Progenitor cell of endocrine pancreas (in vitro differentiated cells): ENCODE results near the gene ARHGDIG. TPM values are rescaled to one million over a fixed set of nuclear protein-coding genes. Genes with fewer than 3 reads are reported as not detected.
"Not testable (repeated sequence)": the region's sequence is repeated elsewhere in the genome, so short reads cannot be mapped to it uniquely, and the experiment has no call there.

Source experiments
- DNase-seq: peaks from one replicate; pipeline ENCODE4 v3.0.0; 2021; ENCODE audit warnings: low spot score; ENCODE audit not compliant: unreplicated experiment
- H3K27ac Mint-ChIP-seq: 2 replicates; pipeline ENCODE4 v1.8.0; 2021; ENCODE audit warnings: mild to moderate bottlenecking, moderate library complexity, mixed read lengths
- H3K27me3 Mint-ChIP-seq: 2 replicates; pipeline ENCODE4 v1.8.0; 2021; ENCODE audit warnings: mixed read lengths
- H3K36me3 Mint-ChIP-seq: 2 replicates; pipeline ENCODE4 v1.8.0; 2022; ENCODE audit warnings: mixed read lengths; ENCODE audit not compliant: insufficient read depth
- H3K4me1 Mint-ChIP-seq: 2 replicates; pipeline ENCODE4 v1.8.0; 2021; ENCODE audit warnings: low read depth, mixed read lengths
- H3K4me3 Mint-ChIP-seq: 2 replicates; pipeline ENCODE4 v1.8.0; 2021; ENCODE audit warnings: low read depth, mild to moderate bottlenecking, moderate library complexity, mixed read lengths
- H3K9me3 Mint-ChIP-seq: 2 replicates; pipeline ENCODE4 v1.8.0; 2021; ENCODE audit warnings: low read depth, mixed read lengths
- total RNA-seq: library from RNA; stranded (reverse); gene quantifications from 2 replicates; pipeline ENCODE4 v1.2.1, GENCODE V29; 2021
- TF ChIP-seq, protein P1 (sequence below): fragments of 200-600 bp; sonication (generic); IDR thresholded peaks from one replicate; pipeline ENCODE4 v1.5.0; 2021; ENCODE audit warnings: antibody characterized with exemption, mild to moderate bottlenecking; ENCODE audit not compliant: unreplicated experiment

Gene ARHGDIG
- total RNA-seq, 1 donor from 2014 or later = 6.5 TPM

DNA sequence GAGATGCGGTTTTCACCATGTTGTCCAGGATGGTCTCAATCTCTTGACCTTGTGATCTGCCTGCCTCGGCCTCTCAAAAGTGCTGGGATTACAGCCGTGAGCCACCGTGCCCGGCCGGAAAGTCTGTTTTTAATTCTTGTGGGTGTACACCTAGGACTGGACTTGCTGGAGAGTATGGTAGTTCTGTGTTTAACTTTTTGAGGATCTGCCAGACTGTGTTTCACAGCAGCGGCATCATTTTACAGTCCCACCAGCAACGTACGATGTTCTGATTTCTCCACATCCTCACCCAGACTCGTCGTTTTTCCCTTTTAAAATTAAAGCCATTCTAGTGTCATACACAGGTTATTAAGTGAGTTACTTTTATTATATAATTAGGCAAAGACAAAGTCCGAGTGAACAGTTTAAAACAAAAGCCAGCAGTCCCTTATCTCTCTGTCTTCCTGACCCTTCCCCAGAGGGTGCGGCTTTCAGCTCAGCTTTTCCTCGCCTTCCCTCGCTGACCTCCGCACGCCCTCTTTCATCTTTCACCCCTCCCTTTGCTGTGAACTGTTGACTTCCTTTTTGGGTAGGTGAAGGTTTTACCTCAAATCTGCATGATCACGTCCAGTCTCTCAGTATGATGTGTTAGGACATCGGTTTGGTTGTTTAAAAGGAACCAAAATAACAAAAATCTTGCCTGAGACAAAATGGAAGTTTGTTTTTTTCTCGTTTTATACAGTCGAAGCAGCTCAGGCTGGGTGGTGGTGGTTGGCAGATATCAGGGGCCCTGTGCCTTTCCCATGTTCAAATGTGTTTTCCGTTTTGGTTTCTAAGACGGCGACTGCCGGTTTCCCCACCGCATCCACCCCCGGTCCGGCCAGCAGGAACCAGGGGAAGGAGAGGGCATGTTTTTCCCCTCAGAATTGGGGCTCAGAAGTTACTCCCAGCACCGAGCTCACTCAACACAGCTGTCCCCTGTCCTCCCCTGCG, 27.7 kb upstream of the ARHGDIG start:
- peak overlapping the region; percentile 91 for H3K27ac Mint-ChIP-seq

DNA sequence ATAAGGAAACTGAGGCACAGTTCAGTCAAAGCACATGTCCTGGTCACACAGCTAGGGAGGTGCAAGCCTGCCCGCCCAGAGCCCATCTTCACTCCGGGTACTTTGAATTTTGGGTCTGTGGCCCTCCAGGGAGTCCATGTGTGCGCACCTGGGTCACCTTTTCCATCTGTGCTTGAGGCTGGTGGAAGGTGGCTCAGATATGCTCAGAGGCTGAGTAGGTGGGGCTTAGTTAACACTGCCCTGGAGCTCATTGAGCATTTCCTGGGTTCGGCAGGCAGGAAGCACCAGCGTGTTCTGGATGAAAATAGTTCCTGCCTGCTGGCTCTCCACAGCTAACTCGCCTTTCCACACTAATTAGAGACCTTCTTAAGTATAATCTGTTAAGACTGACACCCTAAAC, 26.6 kb upstream of the ARHGDIG start:
- Mint-ChIP-seq H3K27ac (no peak overlapping the region), H3K9me3 (no peaks in the 10 kb centered on the region), H3K4me1 (peaks cover 20% of the 10 kb centered on the region), H3K4me3 (no peak overlapping the region), H3K36me3 (peaks cover 27% of the 10 kb centered on the region), H3K27me3 (no peaks in the 10 kb centered on the region)
- TF ChIP-seq, protein P1, sequence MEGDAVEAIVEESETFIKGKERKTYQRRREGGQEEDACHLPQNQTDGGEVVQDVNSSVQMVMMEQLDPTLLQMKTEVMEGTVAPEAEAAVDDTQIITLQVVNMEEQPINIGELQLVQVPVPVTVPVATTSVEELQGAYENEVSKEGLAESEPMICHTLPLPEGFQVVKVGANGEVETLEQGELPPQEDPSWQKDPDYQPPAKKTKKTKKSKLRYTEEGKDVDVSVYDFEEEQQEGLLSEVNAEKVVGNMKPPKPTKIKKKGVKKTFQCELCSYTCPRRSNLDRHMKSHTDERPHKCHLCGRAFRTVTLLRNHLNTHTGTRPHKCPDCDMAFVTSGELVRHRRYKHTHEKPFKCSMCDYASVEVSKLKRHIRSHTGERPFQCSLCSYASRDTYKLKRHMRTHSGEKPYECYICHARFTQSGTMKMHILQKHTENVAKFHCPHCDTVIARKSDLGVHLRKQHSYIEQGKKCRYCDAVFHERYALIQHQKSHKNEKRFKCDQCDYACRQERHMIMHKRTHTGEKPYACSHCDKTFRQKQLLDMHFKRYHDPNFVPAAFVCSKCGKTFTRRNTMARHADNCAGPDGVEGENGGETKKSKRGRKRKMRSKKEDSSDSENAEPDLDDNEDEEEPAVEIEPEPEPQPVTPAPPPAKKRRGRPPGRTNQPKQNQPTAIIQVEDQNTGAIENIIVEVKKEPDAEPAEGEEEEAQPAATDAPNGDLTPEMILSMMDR = no peak
- no peak for DNase-seq

More for the DNA sequence above, 27.7 kb upstream of the ARHGDIG start:
- TF ChIP-seq, protein P1 = no peak
- peak overlapping the region; percentile 42 for H3K4me3 Mint-ChIP-seq
- peaks cover 27% of the 10 kb centered on the region for H3K36me3 Mint-ChIP-seq
- no peaks in the 10 kb centered on the region for H3K9me3 Mint-ChIP-seq
- peaks cover 18% of the 10 kb centered on the region for H3K4me1 Mint-ChIP-seq
- DNase-seq = no peak
- no peaks in the 10 kb centered on the region for H3K27me3 Mint-ChIP-seq

DNA sequence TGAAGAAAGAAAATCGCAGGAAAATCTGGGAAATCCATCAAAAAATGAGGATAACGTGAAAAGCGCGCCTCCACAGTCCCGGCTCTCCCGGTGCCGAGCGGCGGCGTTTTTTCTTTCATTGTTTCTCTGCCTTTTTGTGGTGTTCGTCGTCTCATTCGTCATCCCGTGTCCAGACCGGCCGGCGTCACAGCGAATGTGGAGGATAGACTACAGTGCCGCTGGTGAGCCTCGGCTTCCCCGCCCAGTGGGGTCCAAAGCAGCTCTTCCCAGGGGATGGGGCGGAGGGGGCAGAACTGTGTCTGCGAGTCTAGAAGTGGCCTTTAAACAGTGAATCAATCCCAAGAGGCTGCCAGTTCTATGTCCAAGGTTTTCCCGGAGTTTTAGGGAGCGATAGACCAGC, 25.9 kb upstream of the ARHGDIG start:
- DNase-seq = no peak
- Mint-ChIP-seq H3K27me3 (no peaks in the 10 kb centered on the region), H3K27ac (no peak overlapping the region), H3K4me3 (no peak overlapping the region), H3K9me3 (no peaks in the 10 kb centered on the region), H3K36me3 (peaks cover 32% of the 10 kb centered on the region), H3K4me1 (peaks cover 20% of the 10 kb centered on the region)
- TF ChIP-seq, protein P1 = no peak

DNA sequence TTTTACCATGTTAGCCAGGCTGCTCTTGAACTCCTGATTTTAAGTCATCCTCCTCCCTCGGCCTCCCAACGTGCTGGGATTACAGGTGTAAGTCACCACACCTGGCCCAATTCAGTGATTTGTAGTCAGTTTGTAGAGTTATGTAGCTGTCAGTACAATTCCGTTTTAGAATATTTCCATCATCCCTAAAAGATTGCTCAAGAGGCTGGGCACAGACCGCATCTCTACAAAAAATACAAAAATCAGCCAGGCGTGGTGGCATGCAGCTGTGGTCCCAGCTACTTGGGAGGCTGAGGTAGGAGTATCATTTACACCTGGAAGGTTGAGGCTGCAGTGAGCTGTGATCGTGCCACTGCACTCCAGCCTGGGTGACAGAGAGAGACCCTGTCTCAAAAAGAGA, 25.2 kb upstream of the ARHGDIG start:
- Mint-ChIP-seq H3K36me3 (peaks cover 31% of the 10 kb centered on the region), H3K9me3 (no peaks in the 10 kb centered on the region)

DNA sequence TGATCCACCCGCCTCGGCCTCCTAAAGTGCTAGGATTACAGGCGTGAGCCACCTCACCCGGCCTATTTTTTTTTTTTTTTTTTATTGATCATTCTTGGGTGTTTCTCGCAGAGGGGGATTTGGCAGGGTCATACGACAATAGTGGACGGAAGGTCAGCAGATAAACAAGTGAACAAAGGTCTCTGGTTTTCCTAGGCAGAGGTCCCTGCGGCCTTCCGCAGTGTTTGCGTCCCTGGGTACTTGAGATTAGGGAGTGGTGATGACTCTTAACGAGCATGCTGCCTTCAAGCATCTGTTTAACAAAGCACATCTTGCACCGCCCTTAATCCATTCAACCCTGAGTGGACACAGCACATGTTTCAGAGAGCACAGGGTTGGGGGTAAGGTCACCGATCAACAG, 22.3 kb upstream of the ARHGDIG start:
- DNase-seq, H3K9me3 Mint-ChIP-seq, H3K27me3 Mint-ChIP-seq, H3K4me3 Mint-ChIP-seq, H3K4me1 Mint-ChIP-seq: not testable (repeated sequence)
- H3K36me3 Mint-ChIP-seq = peaks cover 35% of the 10 kb centered on the region
- H3K27ac Mint-ChIP-seq = peak overlapping the region; percentile 89

More for the DNA sequence above, 25.2 kb upstream of the ARHGDIG start:
- Mint-ChIP-seq H3K27ac (no peak overlapping the region), H3K27me3 (no peaks in the 10 kb centered on the region), H3K4me3 (no peak overlapping the region), H3K4me1 (peaks cover 17% of the 10 kb centered on the region)
- TF ChIP-seq, protein P1 = no peak
- no peak for DNase-seq
